AG04449 (cell line): ENCODE data around the gene CDK19.

ENCODE experiments used
- CTCF ChIA-PET: fragments of 350-600 bp; formaldehyde crosslinking; extraction: SDS; loops from one replicate; lab custom pipeline; 2021; ENCODE audit warnings: antibody characterized with exemption; lab: Yijun Ruan, JAX
- POLR2A ChIA-PET: fragments of 400-600, 350-600 bp; formaldehyde crosslinking; extraction: SDS; loops from one replicate; lab custom pipeline; 2020; ENCODE audit warnings: antibody characterized with exemption, inconsistent platforms; lab: Yijun Ruan, JAX
- DNase-seq: peaks from one replicate; pipeline ENCODE4 v3.0.0-alpha.2; 2010; ENCODE audit warnings: low read depth, low spot score
- H3K4me3 ChIP-seq: 2 replicates; pipeline ENCODE4 v1.5.1; 2011; ENCODE audit warnings: low read depth, mild to moderate bottlenecking, control low read depth, low read length
- CTCF ChIP-seq: IDR thresholded peaks from one replicate; pipeline ENCODE4 v1.5.1; 2011; ENCODE audit warnings: mild to moderate bottlenecking, moderate library complexity, low read length, control low read depth, inconsistent platforms; ENCODE audit not compliant: insufficient read depth; ENCODE audit errors: missing control alignments

Gene CDK19

GRCh38 chr6:110567957-110568696 is 247.1 kb downstream of the CDK19 start:
- CTCF ChIA-PET, result interaction anchor here (0.6 kb wide), 1 partner anchor 468 kb away, joined by 4 read pairs; no protein-coding TSS in a partner anchor
- H3K4me3 ChIP-seq, result no peak overlapping the region
- no peak for TF ChIP-seq CTCF
- POLR2A ChIA-PET, result no interaction called here
- no peak for DNase-seq

GRCh38 chr6:110566346-110567125 is 248.7 kb downstream of the CDK19 start:
- ChIA-PET POLR2A (interaction anchor here (1.0 kb wide), 1 partner anchor 308 kb away, joined by 3 read pairs; the partner anchor contains the start of gene AMD1), CTCF (no interaction called here)
- no peak for DNase-seq
- no peak overlapping the region for H3K4me3 ChIP-seq
- TF ChIP-seq CTCF, result no peak

GRCh38 chr6:110564703-110565421 is 250.4 kb downstream of the CDK19 start:
- ChIA-PET CTCF (no interaction called here), POLR2A (no interaction called here)
- DNase-seq, result no peak
- no peak overlapping the region for H3K4me3 ChIP-seq
- no peak for TF ChIP-seq CTCF

- POLR2A ChIA-PET, result no interaction called here
- CTCF ChIA-PET, result interaction anchor here (0.6 kb wide), 1 partner anchor 123 kb away, joined by 4 read pairs; no protein-coding TSS in a partner anchor
- DNase-seq, result no peak
- no peak overlapping the region for H3K4me3 ChIP-seq
- no peak for TF ChIP-seq CTCF
These were observed 251.6 kb downstream of the CDK19 start for GRCh38 chr6:110563711-110564110.

- DNase-seq, result no peak
- POLR2A ChIA-PET, result no interaction called here
- TF ChIP-seq CTCF, result no peak
- CTCF ChIA-PET, result no interaction called here
- no peak overlapping the region for H3K4me3 ChIP-seq
These were observed 252.9 kb downstream of the CDK19 start for GRCh38 chr6:110562316-110562915.
